NCI-H82 (cell line): ENCODE measurements around the gene MIEN1.
A peak's percentile ranks its signal among the peaks of the same experiment; 100 is the strongest.
"Not testable (repeated sequence)": the region's sequence is repeated elsewhere in the genome, so short reads cannot be mapped to it uniquely, and the experiment has no call there.

ENCODE experiments used
- DNase-seq: peaks from one replicate; lab custom pipeline; 2025; lab: John Stamatoyannopoulos, UW

The MIEN1 gene

DNA sequence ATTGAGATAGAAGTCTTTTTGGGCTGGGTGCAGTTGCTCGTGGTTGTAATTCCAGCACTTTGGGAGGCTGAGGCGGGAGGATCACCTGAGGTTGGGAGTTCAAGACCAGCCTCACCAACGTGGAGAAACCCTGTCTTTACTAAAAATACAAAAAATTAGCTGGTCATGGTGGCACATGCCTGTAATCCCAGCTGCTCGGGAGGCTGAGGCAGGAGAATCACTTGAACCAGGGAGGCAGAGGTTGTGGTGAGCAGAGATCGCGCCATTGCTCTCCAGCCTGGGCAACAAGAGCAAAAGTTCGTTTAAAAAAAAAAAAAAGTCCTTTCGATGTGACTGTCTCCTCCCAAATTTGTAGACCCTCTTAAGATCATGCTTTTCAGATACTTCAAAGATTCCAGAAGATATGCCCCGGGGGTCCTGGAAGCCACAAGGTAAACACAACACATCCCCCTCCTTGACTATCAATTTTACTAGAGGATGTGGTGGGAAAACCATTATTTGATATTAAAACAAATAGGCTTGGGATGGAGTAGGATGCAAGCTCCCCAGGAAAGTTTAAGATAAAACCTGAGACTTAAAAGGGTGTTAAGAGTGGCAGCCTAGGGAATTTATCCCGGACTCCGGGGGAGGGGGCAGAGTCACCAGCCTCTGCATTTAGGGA is 31.0 kb downstream of the MIEN1 start:
- not testable (repeated sequence) for DNase-seq

DNA sequence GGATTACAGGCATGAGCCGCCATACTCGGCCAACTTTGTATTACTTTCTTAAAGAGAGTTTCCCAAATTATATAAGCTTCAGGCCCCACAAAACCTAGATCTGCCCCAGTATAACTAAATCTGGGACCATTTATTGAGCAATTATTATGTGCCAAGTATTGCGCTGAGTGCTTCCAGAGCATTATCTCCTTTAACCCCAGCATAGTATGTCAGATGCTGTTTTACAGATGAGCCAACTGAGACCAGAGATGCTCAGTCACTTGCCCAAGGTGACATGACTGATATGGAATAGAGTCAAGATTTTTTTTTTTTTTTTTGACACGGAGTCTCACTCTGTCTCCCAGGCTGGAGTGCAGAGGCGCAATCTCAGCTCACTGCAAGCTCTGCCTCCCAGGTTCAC is 32.4 kb downstream of the MIEN1 start:
- no peak for DNase-seq

DNA sequence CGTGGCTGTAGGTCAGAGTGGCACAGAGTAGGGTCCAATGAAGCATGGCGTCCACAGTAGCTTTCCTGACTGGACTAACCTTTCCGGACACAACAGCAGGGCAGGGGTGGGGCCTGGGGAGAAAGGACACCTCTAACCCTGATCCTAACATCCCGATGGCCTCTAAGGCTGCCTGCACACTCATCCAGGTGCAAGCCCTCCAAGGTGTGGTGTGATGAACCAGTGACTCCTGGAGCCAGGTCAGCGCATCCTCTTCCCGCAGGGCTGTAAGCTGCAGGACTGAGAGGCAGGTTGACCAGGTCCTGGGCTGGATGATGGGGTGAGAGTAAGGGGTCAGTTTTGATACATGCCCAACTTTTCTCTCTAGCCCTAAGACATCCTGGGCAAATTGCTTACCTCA is 33.6 kb downstream of the MIEN1 start:
- DNase-seq: no peak

DNA sequence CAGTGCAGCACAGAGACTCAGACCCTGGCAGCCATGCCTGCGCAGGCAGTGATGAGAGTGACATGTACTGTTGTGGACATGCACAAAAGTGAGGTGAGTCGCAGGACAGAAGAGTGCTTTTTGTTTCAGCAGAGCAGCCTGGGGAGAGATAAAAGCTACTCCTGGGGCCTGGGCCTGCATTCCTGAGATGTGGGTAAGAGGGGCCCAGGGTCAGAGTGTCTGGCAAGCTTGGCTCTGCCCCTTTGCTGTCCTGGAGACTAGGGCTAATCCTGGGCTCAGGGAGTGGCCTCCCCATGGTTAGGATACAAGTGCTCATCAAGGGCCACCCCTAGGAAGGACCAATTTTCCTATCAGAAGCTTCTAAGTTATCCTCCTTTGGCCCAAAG is 35.2 kb downstream of the MIEN1 start:
- DNase-seq: no peak

DNA sequence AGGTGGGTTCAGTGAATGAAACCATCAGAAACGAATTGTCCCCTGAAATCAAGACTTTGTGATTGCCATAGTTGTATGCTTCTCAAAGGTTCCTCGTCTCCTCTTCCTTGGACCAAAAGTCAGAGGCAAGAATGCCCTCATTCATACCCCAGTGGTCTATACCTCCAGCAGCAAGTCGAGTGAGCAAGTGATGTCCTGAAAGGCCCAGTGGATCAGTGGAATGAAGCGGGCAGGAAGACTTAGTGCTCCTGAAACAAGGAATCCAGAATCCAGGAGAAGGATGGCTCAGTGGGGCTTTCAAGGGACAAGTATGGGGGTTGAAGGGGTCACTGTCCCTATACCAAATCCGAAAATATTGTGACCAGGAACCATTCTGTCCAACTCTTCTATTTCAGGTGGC is 35.7 kb downstream of the MIEN1 start:
- DNase-seq: no peak

DNA sequence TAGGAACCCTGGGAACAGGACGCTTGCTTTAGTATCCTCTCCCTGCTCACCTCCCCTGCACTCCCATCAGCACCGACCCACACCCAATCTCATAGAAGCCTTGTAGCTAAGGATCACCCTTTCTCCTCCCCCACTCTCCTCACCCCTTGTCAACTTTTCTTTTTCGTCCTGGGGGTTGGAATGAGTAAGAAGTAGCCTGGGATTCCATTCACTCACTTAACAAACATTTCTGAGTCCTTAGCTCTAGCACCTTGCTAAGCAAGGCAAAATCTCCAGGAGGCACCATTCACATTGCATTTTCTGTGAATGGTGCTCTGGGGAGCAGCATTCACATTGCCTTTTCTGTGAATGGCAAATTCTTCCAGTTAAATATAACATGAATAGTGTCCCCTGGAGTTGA is 41.4 kb downstream of the MIEN1 start:
- DNase-seq: no peak

DNA sequence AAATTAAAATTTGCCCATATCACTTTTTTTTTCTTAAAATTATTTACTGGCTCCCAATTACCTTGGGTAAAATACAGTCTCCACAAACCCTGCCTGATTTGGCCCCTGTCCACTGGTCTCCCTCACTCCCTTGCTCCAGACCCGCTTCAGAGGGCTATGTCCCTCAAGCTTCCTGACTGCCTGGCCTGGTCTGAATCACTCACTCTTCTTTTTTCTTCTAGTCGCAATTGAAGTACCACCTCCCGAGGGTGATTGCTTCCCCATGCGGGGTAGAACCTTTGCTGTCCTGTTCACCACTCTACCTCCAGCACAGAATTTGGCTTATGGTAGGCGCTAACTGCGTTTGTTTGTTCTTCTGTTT is 41.9 kb downstream of the MIEN1 start:
- no peak for DNase-seq

DNA sequence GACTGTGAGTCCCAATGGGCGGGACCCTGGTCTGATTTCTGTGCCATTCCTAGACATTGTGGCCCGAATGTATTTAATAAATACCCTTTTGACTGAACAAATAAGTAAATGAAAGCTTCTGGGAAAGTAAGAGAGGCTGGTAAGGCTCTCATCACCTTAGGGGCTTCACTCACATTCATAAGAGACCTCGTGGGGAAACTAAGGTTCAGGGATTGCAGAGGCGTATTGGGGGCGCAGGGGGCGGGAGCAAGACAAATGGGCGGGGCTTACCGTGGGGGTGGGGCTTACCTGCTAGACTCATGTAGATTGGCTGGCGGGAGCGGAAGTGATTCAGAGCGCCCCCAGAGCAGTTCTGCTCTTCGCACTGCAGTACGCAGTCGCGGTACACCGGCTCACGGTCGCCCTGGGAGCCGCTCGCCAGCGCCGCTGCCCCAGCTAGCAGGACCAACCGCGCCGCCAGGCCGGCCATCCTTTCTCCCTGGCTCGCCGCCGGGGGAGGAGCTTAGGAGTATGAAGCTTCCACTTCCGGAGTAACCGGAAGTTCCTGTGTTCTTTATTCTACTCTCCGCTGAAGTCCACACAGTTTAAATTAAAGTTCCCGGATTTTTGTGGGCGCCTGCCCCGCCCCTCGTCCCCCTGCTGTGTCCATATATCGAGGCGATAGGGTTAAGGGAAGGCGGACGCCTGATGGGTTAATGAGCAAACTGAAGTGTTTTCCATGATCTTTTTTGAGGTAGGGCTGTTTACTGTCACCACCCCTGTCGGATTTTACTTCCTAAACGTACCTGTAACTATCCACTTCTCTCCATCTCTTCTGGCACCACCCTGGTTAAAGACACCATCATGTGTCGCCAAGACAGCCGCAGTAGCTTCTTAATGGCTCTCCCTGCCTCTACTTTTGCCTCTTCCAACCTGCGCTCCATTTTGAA is 42.5 kb downstream of the MIEN1 start, which contains the start of gene PGAP3:
Gene PGAP3 (minus strand): TSS at position 512 of the 929 bp plus-strand sequence. CDS start 43 bp downstream, at position 469.
- peak; percentile 97 for DNase-seq

DNA sequence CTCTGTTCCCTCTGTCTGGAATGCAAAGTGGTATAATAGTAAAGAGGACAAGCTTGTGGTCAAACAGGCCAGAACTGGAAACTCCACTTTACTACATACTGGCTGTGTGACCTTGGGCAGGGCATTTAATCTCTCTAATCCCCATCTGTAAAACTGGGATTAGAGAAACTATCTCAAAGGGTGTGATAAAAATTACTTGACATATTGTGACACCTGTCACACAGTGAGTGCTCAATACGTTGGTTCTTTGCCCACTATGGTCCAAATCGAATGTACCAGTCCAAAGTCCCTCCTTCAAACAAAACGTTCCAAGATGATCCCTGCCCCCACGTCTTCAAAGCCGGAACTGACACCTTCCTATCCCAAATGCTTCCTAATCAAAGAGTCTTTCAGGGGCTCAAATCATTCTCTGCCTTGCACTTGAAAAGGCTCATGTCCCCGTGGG is 43.2 kb downstream of the MIEN1 start:
- DNase-seq: peak; percentile 78

DNA sequence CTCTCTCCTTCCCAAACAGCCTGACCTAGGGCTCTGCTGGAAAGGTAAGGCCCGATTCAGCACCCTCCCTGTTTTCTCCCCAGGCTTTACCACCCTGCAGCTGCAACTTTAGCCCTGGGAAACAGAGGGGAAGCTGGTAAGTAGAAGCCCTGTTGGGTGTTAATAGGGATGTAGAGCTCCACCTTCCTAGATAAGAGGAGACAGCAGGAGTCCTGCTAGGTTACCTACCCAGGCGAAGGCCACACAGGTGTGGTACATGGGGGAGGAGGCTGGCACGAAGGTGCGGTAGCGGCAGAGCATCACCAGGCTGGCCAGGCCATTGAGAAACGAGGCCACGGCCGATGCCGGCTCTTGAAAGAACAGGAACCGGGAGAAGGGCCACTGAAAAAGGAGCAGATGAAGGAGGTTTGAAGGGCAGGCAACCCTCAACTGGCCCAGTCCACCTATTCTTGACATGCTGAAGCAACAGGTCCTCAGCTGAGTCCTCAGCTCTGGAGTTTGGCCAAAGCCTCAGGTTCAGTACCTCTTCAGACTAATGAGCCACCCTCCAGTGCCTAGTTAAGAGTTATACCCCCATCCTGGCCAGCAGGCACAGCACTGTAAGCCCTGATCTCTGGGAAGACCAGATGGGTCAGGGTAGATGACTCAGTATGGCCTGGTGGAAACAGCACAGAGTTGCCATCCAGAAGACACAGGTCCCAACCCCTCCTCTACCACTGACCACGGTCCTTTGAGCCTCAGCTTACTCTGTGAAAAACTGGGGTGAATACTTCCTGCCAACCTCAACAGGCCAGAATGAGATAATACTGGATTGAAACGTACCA is 45.8 kb downstream of the MIEN1 start:
- DNase-seq: no peak

DNA sequence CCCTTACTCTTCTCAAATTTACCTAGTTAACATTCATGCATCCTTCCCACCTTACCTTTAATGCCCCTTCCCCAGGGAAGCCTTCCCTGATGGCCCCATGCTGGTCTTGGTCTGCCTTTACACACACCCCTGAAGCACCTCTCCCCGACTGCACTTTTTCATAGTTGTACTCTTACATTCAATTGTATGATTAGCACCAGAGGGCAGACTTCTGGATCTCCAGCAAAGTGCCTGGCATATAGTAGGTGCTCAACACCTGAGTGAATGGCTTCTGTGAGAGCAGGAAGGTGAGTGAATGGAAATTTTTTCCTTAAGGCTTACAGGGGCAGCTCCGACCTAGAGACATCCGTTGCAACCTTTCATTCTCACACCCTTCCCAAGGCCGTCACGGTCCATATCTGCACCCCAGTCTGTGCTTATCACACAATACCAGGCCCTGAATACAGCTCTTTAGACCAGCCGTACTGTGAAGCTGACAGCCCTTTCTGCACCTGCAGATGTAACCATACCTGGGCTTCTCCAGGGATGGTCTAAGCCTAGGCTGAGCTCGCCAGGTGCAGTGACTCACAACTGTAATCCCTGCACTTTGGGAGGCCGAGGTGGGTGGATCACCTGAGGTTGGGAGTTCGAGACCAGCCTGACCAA is 46.9 kb downstream of the MIEN1 start:
- DNase-seq: no peak

DNA sequence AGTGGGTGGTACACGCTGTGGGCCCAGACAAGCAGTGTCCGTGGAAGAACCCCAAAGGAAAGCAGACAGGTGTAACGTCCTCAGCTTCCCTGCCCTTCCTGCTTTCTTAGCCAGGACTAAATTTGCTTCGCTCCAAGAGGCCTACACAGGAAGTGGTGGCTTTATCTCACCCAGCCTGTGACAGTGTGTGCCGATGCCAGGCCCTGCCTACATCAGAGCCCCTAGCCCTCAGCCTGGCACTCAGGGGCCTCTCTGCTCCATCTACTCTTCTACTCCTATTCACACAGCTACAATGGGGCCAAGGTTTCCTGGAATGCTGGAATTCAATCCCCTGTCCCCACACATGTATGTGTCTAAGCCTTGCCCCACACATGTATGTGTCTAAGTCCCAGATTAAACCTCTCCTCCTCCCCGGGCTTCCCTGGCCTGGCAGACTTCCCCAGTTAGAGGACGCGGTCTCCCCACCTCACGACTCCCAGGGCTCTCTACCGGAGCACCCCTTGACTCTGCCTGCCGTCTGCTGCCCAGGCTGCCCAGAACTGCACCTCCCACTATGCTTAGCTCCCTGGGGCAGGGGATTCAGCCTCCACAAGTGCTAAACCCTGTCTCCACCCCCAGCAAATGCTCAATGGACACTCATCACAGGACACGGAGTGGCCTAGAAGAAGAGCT is 50.7 kb downstream of the MIEN1 start:
- DNase-seq: peak; percentile 56
